ENCODE measurements around the gene VIPR2.
"Not testable (repeated sequence)": the region's sequence is repeated elsewhere in the genome, so short reads cannot be mapped to it uniquely, and the experiment has no call there.

DNA sequence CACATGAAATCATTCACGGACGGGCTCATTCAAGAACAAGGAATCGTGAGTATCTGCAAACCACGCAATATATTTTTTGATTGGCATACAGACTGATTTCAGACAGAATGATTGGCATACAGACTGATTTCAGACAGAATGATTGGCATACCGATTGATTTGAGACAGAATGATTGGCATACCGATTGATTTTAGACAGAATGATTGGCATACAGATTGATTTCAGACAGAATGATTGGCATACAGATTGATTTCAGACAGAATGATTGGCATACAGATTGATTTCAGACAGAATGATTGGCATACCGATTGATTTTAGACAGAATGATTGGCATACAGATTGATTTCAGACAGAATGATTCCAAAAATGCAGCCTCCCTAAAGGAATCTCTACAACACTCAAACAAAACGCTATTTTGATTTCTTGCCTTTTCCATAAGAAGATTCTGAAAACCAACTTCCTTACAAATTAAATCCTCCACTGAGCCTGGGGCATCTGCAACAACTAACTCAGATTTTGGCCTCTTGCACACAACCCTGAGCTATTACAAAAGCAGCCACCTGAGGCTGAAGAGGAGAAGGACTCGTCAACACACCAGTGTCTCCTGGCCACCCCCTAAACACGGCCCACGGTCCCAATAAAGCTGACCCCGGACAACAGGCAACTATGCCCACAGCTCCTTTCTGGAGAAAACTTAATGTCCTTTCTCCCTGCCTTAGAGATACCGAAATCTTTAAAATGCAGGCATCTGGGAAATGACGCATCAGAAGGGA is 11.8 kb downstream of the VIPR2 start:
- TF ChIP-seq, protein P1, sequence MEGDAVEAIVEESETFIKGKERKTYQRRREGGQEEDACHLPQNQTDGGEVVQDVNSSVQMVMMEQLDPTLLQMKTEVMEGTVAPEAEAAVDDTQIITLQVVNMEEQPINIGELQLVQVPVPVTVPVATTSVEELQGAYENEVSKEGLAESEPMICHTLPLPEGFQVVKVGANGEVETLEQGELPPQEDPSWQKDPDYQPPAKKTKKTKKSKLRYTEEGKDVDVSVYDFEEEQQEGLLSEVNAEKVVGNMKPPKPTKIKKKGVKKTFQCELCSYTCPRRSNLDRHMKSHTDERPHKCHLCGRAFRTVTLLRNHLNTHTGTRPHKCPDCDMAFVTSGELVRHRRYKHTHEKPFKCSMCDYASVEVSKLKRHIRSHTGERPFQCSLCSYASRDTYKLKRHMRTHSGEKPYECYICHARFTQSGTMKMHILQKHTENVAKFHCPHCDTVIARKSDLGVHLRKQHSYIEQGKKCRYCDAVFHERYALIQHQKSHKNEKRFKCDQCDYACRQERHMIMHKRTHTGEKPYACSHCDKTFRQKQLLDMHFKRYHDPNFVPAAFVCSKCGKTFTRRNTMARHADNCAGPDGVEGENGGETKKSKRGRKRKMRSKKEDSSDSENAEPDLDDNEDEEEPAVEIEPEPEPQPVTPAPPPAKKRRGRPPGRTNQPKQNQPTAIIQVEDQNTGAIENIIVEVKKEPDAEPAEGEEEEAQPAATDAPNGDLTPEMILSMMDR (IDR thresholded peaks at IDR 0.05), result not testable (repeated sequence)
- not testable (repeated sequence) for TF ChIP-seq POLR2A (IDR thresholded peaks at IDR 0.05)
